ENCODE results near the gene FBXL17.

Gene FBXL17

DNA sequence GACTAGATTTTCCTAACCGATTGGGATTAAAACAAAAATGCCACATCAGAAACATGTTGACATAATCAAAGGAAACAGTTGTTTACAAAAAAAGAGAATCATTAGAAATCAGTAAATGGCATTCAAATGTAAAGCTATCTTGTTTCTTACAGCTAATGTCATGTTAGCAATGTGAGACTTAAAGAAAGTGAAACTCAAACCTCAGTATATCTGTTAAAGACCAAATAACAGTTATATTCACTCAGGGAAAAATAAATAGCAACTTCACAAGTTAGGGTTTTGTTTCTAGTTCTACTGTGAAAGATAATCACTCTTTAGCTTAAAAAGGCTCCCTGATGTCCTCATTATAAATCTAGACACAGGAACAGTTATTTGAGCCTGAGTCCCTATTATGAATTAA is 521.9 kb downstream of the FBXL17 start:
- DNase-seq (ENCODE audit: low spot score) = no peak

DNA sequence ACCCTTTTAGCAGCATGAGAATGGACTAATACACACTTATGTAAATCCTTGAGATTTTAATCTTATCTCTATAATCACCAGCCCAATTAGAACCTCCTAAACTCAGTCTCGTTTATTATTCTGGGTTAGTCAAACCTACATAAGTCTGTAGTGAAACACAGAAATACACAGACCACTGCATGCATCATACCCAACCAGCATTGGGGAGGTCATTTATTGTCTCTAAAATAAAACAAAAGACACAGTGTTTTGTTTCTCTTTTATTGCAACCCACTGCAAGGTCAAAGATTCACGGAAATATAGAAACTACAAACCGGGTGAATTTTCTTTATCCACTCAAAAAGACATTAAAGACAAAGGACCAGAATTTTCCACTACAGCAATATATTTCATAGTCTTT is 523.1 kb downstream of the FBXL17 start:
- no peak for DNase-seq (ENCODE audit: low spot score)

DNA sequence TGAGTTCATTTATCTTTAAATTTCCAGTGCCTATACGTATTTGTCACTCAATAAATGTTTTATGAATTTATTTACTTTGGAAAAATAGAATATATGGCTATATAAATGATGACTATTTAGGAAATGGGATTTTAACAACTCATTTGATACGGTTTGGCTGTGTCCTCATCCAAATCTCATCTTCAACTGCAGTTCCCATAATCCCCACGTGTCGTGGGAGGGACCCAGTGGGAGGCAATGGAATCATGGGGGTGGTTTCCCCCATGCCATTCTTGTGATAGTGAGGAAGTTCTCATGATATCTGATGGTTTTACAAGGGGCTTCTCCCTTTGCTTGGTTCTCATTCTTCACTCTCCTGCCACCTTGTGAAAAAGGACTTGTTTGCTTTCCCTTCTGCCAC is 523.6 kb downstream of the FBXL17 start:
- DNase-seq (ENCODE audit: low spot score) = no peak

DNA sequence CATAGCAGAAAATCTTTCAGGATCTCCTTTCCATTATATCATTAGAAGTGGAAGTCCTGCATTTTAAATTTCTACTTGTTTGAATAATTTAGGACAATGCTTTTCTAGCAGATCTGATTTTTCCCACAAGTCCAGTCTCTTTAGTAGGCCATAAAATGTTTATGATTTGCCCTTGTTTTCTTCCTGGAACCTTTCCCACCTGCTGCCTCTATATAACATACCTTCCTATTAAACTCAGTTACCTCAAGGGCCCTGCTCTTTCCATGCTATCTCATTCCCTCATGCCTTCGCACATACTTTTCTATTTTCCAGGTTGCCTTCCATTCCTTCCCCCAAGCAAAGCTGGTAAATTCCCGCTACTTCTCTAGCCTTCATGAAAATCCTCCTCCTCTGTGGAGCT is 524.1 kb downstream of the FBXL17 start:
- DNase-seq (ENCODE audit: low spot score) = no peak

DNA sequence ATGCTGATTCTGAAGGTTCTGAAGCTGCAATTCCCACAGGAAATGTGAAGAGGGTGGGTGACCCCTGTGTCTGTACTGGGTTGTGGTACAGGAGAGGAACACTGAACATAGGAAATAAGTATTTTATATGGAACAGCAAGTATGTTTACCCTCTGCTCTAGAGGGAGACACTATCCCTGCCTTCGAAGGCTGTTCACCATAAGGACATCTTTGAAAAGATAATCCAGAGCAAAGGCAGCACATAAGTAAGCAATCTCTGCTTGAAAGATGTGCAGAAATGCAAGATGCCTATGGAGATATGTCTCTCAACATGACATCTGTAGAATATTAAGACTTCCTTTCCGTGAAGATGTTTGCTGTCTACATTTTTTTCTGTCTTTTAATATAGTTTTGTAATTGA is 526.7 kb downstream of the FBXL17 start:
- peak; percentile 15 for DNase-seq (ENCODE audit: low spot score)

DNA sequence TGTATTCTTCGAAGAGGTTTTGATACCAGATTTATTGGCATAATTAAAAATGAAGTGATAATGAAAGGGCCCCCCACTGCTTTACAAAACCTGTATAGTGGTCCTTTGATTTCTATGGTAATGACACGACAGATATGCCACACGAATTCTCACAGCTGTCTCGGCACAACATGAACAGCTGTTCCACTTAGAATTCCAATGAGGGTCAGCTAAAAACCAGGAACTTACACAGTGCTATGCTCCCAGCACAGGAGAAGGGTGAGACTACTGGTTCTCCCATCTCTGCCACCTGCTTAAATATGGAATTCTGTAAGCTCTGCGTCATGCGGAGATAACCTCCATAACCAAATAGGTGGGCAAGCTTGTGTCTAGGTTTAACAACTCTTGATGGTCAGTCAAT is 528.2 kb downstream of the FBXL17 start:
- no peak for DNase-seq (ENCODE audit: low spot score)

DNA sequence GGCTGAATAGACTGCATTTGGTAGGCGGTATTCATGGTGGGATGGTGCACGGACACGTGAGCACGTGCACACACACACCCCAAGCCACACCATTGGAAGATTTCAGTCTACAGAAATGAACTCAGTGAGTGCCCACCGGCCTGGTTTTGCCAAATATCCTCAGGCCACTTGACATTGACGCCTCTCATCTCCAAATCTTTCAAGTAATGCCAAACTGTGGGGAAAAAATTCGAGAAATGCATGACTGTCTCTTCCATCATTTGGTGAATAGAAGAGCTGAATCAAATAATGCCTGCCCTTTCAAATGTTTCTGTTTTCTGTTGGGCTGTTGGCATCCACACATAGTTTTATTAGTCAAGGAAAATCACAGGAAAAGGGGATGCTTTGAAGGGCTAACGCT is 528.9 kb downstream of the FBXL17 start:
- no peak for DNase-seq (ENCODE audit: low spot score)

DNA sequence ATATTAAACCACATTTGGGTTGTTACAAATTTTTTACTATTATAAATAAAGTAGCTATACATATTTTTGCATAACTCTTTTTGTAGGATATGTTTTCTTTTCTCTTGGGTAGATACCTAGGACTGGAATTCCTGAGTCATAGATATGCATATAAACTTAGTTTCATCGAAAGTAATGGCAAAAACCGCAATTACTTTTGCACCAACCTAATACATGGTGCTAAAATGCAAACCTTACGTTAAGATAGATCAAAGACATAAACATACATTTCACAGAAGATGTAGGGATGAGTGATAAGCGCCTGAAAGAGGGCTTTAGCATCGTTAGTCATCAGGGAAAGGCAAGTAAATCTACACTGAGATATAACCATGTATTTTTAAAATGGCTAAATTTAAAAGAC is 532.8 kb downstream of the FBXL17 start:
- no peak for DNase-seq (ENCODE audit: low spot score)

DNA sequence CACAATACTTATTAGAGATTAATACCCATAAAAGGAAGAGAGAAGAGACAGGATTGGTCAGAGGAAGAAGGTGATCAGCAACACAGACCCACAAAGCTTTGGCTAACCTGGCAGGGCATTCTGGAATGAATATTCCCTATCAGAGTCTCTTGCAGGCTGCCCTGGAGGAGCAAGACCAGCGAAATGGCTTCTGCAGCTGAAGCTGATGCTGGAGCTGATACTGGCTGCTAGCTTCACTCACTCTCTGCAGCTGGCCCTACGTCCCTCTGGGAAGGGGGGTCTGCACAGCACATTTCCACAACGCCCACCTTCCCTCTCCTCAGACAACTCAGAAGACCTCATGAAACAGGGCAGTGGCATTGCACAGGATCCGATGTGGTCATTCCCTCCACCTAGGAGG is 541.3 kb downstream of the FBXL17 start:
- DNase-seq (ENCODE audit: low spot score) = no peak

DNA sequence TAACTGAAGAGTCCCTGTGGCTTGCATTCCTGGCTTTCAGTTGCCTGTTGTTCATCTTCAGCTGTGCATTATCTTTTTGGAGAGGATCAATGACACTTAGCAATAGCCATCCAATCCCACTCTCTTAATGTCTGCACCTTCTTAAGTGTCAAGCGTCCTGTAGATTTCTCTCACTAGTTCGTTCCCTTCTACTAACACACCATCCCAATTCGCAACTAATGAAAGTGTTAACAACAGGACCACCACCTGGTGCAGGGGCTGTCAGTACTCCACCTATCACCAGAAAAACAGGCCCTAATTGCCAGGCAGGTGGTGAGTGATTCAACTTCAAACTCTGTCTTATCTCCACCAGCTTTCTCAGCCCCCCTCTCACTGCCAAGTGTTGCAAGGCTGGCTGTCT is 541.7 kb downstream of the FBXL17 start:
- DNase-seq (ENCODE audit: low spot score) = no peak

DNA sequence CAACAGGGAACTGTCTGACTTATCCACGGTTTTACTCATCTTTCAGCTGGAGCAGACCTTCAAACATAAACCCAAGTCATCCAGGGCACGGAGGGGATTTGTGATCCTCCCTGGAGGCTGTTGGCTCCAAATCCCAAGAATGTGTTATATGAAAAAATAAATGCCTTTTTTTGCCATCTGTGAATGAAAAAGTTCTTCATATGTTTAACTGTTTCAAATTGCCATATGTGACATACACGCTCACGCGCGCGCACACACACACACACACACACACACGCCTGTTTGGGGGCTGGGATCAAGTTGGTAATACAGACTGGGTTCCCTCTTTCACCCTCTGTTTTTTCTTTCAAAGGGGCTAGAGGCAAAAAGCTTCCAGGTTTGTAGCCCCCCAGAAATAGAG is 546.8 kb downstream of the FBXL17 start:
- DNase-seq (ENCODE audit: low spot score) = no peak

DNA sequence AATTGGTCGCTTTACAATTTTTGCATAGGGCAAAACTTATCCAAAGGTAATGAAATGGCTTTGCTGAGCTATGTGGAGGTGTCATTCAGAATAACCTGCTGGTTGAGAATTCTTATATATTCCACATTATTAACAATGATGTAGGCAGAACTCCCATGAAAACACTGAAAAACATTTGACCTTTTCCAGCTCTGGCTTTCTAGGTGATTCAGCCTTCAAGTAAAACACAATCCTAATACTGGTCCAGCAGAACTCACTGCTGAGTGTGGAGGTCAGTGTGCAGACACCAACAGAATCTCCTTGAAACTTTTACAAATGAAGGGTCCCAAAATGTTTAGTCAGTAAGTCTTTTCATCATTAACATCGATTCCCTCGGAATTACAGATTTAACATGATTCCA is 549.2 kb downstream of the FBXL17 start:
- no peak for DNase-seq (ENCODE audit: low spot score)

DNA sequence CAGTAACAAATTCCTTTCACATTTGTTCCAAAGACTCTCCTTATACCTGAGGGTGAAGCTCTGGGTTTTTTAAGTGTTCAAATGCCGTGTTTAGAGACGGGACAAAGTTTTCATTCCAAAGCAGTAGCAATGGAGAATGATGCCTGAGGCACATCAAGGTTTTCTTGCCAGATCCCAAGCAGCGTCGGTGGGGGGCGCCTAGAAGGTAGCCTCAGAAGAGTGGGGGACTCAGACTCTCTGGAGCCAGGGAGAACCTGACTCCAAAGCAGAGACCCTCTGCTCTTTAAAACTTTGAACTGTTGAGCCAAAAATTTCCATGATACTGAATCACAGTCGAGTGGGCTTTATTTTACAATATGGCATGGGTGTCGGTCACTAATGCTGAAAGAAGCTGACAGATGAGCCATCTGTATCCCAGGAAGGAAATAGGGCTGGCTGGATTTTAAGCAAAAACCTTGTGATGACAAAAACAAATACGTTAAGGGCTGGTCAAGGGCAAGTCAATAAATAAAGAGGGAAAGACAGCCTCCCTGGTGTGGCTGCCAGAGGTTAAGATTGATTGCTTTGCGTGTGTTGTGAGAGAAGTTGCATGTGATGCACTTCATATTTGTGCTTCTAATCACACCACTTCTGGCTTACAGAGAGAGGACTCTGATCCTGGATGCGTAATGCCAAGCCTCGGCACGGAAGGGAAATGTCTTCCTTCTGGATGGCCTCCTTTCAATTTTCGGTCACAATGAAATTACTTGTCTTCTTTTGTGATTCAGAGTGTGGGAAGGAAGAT is 550.1 kb downstream of the FBXL17 start:
- peak; percentile 85 for DNase-seq (ENCODE audit: low spot score)

DNA sequence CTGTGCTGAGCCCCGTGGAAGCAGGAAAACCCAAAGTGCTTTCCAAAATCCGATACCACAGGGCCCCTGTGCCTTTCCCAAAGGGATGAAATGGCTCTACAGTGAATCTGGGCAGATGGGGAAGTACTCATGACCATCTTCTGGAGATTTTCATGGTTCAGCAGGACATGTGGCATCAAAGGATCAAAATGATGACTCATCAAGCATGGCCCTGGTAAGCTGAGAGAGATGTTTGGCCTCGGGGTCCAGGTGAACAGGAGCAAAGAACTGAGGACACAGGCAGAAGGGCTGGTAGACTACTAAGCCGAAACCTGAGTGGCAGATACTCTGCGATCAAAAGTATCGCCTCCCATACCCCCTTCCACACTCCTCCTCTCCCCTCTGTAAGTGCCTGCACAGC is 551.1 kb downstream of the FBXL17 start:
- no peak for DNase-seq (ENCODE audit: low spot score)

DNA sequence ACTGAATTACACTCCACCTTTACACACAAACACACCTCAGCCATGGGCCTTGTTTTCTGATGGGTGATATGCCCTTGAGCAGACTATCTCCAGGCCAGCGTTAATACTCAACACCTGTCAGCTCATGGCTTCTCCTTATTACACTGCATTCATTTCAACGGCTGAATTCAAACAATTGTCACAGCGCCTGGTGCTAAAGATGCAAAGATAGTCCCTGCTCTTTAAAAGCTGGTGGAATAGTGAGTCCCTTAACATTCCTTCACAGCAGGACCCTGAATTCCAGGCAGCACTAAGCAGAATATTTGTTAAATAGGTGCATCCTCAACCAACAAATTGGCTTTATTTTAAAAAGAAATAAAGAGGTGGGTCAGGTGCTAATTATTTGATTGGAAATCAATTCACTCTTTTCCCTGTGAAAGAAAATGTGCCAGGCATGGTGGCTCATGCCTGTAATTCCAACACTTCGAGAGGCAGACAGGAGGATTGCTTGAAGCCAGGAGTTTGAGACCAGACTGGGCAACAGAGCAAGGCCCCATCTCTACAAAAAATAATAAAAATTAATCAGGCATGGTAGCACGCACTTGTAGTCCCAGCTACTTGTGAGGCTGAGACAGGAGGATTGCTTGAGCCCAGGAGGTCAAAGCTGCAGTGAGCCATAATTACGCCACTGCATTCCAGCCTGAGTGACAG is 555.4 kb downstream of the FBXL17 start:
- DNase-seq (ENCODE audit: low spot score) = no peak

DNA sequence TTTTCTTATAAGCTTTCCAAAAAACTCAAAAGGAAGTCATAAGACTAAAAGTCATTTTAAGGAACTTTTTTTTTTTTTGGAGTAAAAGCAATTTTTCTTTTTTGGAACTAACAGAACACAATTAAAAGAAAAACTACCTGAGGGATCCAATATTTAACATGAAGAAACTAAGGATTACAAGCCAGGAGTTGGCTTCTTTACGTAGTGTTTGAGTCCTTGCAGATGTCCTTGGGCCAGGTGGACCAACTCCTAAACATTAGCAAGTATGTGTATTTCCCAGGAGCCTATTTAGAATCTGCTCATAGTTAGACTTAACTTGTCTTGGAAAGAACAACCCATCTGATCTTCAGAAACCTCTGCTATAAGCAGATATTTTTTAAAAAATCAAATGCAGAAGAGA is 557.1 kb downstream of the FBXL17 start:
- no peak for DNase-seq (ENCODE audit: low spot score)

DNA sequence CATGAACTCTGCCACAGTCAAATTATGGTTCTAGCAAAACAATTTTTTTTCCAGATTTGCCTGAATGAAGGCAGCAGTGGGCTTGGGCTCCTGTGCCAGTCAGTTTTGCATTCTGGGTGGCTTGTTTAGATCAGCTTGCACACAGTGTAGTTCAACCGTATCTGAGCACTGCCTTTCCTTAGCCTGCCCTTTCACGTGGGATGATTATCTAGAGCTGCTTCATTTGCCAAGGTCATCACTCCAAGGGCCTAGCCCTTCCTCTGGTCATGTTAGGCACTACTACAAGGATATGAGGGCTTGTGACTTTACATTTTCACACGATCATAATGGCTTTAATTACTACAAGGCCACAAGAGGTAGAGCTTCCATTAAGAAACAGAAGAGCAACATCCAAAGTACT is 560.6 kb downstream of the FBXL17 start:
- no peak for DNase-seq (ENCODE audit: low spot score)

DNA sequence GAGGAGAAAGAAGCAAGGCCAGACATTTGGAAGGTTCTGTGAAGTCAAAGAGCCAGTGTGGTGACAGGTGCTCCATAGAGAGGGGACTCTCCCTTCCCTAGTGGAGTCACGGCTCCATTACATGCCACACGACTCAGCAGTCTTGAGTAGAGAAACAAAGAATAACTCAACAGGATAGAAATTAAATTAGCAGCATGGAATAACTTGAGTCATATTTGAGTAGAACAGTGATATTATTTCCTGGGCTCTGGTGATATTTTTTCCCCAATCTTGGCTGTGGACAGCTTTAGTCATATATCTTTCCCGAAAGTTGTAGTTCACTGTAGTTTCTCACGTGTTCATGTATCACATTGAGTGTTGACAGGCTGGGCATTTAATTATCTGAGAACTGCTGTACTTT is 561.5 kb downstream of the FBXL17 start:
- peak; percentile 26 for DNase-seq (ENCODE audit: low spot score)

DNA sequence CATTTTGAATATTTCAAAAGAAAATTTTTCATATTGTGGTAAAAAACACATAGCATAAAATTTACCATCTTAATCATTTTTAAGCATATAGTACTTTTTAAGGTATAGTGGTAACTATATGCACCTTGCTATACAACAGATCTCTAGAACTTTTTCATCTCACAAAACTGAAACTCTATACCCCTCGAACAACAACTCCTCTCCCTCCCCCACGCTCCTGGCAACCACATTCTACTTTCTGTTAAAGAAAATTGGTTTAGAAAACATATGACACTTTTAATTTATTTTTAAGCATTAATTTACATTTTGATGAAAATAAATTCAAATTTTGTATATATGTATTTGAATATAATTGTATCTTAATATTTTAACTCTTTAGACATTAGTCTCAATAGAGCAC is 563.9 kb downstream of the FBXL17 start:
- no peak for DNase-seq (ENCODE audit: low spot score)

DNA sequence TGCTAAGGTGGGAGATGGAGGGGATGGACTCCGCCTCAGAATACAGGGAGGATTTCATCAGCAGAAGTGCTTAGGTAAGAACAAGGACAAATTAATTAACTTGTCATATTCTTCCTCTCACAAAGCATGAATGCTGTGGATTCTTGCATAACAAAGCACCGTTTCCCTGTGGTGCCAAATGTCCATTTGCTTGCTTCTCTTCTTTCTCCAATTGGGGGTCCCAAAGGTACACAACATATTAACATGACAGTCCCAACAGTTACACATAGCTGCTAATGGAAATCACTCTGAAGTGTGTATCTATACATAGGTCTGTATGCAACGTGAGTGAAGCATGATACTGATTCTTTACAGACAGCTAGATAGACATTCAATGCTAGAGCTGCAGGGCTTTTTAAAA is 564.5 kb downstream of the FBXL17 start:
- no peak for DNase-seq (ENCODE audit: low spot score)

DNA sequence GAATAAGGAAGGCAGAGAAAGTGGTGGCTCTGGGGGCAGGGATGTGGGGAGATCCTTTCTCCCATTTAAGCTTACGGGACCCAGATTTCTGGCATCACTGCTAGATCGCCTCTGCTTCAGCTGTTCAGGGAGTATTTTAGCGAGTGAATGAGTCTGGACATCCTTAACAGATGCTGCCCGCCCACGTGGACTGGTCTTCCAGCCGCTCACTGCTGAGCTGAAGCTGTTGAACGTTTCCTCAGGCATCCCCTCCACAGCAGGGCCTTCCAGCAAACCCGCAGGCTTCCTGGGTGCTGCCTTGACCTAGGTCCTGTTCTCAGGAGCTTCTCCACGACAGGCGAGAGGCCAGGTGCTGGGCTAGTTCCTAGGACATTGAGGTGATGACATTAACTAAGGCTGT is 566.8 kb downstream of the FBXL17 start:
- no peak for DNase-seq (ENCODE audit: low spot score)

DNA sequence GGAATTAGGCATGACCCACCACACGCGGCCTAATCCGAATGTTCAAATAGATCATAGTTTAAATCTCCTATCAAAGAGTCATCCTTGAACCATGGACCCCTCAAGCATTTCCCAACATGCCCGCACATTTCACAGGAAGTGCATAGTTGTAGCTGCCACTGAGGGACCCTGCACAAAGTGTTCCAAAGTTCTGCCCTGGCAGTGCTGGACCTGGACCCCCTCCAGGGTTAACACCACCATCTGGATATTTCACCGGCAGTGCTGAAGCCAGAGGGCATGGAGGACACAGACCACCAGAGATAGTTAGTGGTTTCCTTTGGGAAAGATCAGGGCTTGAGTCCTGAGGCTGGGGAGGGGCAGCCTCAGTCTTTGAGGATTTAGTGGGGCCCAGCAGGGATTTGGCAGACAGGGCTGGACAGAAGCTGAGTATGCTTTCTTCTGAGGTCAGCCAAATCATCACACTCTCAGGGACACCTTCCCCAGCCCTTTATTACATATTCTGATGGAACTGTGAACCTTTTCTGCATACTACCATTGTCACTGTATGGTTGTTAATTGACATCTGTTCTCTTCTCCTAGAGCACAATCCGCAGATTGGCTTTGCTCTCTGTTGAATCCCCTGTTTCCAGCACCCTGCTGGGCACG is 567.6 kb downstream of the FBXL17 start:
- DNase-seq (ENCODE audit: low spot score) = no peak

DNA sequence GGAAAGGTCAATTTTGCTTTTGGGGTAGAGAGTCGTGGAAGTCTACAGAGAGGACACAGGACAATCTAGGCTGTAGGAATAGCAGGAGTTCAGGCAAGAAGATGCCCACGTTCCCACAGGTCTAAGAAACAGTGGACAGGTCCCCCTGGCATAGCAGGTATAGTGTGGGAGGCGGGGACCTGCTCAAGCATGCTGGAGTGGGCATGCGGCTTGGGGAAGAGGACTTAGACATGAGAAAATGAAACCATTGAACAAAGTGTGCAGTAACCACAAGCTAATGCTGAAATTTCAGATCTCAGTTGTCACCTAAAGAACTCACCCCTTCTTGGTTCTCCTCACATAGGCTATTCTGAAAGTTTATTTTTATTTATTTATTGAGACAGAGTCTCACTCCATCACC is 568.3 kb downstream of the FBXL17 start:
- DNase-seq (ENCODE audit: low spot score) = no peak
